HG03108 (cell line): Measurements from ENCODE around the gene RHBDD3.
"Not testable (repeated sequence)": the region's sequence is repeated elsewhere in the genome, so short reads cannot be mapped to it uniquely, and the experiment has no call there.

ENCODE experiments used
- ATAC-seq: cut with Tn5 transposase; IDR thresholded peaks from one replicate; pipeline ENCODE4 v1.9.1; 2021; ENCODE audit warnings: moderate library complexity; ENCODE audit not compliant: unreplicated experiment

The RHBDD3 gene

GRCh38 chr22:29219409-29219782 lies 48.4 kb downstream of the RHBDD3 start:
- not testable (repeated sequence) for ATAC-seq

DNA sequence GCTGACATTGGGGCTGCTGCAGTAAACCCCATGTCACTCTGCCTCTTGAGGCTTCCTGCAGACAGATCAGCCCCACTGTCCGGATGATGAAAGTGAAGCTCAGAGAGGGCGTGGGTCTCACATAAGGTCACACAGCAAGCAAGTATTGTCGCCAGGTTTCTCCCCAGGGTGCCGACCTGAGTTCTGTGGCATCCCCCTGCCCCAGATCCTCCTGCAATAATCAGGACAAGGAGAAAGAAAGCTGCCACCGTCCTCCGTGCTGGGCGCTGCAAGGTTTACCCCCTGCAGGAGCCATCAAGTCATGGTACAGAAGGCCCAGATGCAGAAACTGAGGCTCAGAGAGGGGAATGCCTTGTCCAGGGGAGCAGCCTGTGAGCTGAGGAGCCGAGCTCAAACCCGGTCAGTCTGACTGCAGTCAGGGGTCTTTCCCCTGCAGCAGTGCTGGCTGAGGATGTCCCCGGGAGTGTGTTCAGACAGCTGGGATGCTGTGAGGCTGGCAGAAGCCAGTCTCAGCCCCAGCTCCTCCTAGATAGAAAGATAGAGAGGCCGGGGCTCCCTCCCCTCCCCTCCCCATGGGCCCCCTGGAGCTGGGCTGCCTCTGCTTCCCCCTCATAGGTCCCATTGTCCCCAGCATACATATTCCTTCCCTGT lies 48.9 kb downstream of the RHBDD3 start:
- ATAC-seq, result no peak

GRCh38 chr22:29217827-29218757 lies 49.7 kb downstream of the RHBDD3 start:
- no peak for ATAC-seq

DNA sequence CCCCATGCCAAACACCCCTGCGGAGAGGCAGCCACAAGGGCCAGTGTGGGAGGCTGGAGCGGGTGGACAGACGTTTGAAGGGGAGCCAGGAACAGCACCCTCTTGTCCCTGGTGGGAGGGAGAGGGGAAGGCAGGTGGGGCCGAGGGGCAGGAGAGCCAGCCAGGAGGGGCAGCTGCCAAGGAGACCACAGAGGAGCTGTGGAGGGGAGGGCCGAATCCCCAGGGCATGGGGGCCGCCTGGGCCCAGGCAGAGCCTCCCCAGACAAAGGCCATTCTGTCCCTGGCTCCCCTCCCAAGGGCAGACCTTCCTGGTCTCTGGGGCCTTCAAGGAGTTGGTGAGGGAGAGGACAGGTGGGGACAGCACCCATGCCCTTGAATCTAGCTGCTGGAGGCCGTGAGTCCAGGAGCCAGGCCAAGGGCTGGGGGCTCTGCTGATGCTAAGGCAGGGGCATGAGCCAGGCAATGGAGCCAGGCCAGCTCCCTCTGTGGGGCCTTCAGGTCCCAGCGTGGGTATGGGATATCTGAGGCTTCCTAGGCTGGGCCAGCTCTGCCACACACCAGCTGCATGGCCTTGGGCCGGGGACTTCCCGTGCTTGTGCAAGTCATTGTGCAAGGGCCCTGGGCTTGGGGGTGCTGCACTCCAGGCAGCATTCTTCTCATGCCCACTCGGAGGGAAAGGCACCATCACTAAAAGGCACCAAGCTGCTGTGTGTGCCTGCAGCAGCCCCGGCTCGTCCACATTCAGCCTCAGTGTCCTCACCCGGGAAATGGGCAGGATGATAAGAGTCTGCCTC lies 50.7 kb downstream of the RHBDD3 start:
- no peak for ATAC-seq

GRCh38 chr22:29216011-29216872 lies 51.5 kb downstream of the RHBDD3 start:
- ATAC-seq, result no peak

GRCh38 chr22:29215012-29215860 lies 52.5 kb downstream of the RHBDD3 start:
- ATAC-seq, result no peak

DNA sequence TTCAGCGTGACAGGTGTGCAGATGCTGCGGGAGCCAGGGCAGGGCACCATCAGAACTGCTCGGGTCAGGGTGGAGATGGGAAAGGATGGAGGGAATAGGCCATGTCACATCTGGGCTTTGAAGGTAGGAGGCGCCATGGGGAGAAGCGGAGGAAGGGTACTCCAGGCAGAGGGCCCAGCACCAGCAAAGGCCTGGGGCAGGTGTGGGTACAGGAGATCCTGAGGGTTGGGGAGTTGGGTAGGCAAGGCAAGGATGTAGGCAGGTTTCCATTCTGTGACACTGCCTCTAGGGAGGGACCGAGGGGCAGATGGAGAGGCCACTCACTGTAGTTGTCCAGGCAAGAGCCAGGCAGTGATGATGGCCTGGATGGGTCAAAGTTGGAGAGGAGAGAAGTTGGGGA lies 53.5 kb downstream of the RHBDD3 start:
- ATAC-seq, result no peak

DNA sequence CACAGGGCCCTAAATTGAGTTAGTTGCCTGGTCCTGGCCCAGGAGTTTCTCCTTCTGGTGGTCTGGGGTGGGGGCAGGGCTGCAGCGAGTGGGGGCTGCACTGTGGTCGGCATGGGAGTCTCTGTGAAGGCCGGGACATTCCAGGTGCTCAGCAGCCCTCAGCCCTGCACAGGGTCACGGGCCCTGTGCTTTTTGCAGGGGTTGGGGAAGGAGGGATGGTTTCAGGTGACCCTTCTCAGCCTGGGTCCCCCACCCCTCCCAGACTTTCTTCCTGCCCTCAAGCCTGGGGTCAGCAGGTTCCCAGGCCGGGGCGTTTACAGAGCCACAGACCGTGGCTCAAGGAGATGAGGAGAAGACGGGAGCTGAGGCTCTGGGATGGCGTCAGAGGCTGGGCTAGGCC lies 54.3 kb downstream of the RHBDD3 start:
- no peak for ATAC-seq

DNA sequence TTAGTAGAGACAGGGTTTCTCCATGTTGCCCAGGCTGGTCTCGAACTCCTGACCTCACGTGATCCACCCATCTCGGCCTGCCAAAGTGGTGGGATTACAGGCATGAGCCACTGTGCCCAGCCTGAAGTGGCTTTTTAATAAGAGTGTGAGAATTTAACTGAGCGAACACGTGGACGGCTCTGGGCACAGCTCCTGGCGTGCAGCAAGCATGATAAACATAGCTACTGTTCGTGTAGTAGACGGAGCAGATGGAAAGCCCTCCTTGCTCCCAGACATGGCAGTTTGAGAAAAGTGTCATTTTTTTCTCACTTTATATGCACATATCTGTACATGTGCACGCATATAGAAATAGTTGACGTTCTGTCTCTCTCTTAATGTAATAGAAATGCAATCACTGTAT lies 55.0 kb downstream of the RHBDD3 start:
- ATAC-seq, result no peak

DNA sequence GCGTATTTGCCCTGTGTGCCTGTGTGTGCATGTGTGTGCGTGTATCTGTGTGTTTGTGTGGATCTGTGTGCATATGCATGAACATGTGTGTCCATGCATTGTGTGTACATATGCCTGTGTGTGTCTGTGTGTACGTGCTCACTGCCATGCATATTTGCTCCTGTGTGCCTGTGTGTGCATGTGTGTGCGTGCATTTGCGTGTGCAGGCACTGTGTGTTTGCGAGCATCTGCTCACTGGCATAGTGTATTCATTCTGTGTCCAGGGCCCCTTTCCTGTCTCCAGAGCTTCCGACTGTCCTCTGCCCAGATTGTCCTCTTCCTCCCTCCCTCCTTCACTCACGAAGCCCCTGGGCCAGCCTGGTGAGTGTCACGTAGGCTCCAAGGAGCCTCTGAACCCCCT lies 56.3 kb downstream of the RHBDD3 start:
- ATAC-seq, result no peak

GRCh38 chr22:29211066-29211465 lies 56.7 kb downstream of the RHBDD3 start:
- ATAC-seq, result no peak
